Measurements from ENCODE around the gene DOK7.
"Not testable (repeated sequence)": the region's sequence is repeated elsewhere in the genome, so short reads cannot be mapped to it uniquely, and the experiment has no call there.

Gene DOK7

DNA sequence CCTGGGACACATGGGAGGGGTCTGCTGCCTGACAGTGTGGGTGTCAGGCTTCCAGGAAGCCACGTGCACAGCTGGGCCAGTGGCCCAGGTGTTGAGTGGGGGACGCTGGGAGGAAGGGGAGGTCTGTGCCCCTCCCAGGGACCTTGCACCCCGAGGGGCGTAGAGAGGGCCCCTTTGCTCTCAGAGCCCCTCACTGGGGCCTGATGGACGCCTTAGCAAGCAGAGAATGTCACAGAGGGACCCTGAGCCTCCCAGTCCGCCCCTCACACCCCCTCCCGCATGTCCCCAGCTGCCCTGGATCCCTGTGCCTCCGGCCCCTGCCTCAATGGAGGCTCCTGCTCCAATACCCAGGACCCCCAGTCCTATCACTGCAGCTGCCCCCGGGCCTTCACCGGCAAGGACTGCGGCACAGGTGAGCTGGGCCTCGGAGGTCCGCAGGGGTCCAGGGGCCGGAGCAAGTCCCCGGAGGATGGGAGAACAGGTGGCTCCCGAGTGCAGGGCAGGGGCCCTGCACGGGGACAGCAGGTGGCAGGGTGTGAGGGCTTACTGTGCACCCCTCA is 19.3 kb upstream of the DOK7 start:
- no peak for DNase-seq

GRCh38 chr4:3444351-3445110 is 18.6 kb upstream of the DOK7 start:
- no peak for DNase-seq

GRCh38 chr4:3445111-3445820 is 17.8 kb upstream of the DOK7 start:
- no peak for DNase-seq

GRCh38 chr4:3445829-3446545 is 17.1 kb upstream of the DOK7 start:
- DNase-seq = no peak

- no peak for DNase-seq
These were observed 16.3 kb upstream of the DOK7 start for GRCh38 chr4:3446631-3447320.

- DNase-seq = no peak
These were observed 15.4 kb upstream of the DOK7 start for GRCh38 chr4:3447431-3448395.

GRCh38 chr4:3449047-3449573 is 14.0 kb upstream of the DOK7 start:
- no peak for DNase-seq

DNA sequence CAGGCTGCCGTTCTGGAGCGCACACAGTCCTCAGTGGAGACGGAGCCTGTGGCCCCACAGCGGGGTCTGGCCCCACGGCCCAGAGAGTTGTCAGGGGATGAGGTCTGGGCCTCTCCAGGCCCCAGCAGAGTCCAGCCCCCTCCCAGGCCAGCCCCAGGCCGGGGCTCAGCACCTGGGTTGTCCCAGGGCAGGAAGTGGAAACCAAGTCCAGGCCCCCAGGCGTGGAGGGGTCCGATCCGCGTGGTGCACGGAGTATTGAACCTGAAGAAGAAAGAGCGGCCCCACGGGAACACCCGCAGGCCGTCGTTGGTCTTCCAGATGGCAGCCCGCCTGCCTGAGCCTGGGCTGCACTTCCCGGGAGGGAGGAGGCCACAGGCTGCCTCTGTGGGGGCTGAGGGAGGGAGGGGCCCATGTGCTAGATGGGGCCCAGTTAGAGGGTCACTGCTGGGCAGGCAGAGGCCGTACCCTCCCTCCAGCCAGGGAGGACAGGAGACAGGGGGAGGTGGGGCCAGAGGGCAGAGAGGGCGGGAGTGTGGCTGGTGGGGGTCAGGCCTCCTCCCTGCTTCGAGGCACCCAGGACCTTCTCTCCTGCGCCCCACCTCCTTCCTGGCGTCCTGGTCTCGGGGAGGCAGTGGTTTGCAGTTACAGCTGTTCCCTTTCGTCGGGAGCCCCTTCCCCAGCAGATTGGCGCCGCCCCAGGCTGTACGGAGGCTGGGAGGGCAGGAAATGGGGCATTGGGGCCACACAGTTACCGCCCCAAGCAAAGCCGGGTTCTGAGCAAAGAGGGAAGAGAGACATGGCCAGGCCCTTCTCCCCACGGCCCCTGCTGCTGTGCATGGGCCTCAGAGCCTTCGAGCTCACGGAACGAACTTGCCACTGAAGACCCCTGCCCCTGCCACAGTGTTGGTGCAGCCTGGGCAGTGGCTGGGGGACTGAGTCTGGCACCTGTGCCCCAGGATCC is 13.3 kb upstream of the DOK7 start:
- no peak for DNase-seq

DNA sequence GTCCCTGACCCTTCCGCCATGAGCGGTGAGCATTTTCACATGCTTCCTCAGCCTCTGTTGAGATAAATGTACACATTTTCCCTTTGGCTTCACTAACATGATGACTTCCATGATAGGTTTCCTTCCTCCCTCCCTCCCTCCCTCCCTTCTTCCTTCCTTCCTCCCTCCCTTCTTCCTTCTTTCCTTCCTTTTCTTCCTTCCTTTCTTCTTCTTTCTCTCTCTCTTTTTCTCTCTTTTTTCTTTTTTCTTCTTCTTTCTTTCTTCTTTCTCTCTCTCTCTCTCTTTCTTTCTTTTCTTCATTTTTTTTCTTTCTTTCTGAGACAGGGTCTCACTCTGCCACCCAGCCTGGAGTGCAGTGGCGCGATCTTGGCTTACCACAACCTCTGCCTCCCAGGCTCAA is 12.5 kb upstream of the DOK7 start:
- no peak for DNase-seq

- no peak for DNase-seq
These were observed 11.2 kb upstream of the DOK7 start for GRCh38 chr4:3451956-3452355.

- DNase-seq = no peak
These were observed 10.7 kb upstream of the DOK7 start for GRCh38 chr4:3452376-3452775.

- not testable (repeated sequence) for DNase-seq
These were observed 7.5 kb upstream of the DOK7 start for GRCh38 chr4:3455596-3455995.

DNA sequence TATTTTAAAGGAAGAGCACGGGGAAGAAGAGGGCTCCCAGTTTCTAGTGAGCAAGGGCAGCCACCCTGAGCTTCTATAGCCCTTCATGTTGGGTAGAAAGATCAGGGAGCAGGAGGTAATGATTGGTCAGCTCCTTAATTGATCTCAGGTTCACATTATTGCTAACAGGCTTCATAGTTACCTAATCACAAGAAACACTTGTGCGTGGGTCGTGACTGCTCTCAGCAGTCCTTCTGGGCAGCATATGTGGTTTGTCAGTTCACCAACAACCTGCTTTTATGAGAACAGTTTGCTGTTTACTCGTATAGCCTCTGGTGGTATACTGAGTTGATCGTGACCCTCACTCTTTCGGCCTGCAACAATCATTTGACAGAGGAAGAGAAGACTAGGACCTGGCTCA is 4.7 kb upstream of the DOK7 start:
- no peak for DNase-seq

DNA sequence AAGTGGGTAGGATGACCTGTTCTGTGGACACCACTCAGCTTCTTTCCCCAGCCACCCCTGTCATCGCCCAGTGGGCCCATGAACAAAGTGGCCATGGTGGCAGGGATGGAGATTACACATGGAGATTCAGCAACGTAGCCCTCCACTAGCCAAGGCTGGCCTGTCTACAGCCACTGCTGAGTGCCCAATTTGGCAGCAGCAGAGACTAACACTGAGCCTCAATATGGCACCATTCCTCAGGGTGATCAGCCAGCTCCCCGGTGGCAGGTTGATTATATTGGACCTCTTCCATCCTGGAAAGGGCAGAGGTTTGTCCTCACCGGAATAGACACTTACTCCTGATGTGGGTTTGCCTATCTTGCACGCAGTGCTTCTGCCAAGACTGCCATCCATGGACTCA is 4.0 kb upstream of the DOK7 start:
- not testable (repeated sequence) for DNase-seq

- DNase-seq = no peak
These were observed 2.2 kb upstream of the DOK7 start for GRCh38 chr4:3460926-3461325.

GRCh38 chr4:3461515-3462291 is 1.4 kb upstream of the DOK7 start:
- no peak for DNase-seq

DNA sequence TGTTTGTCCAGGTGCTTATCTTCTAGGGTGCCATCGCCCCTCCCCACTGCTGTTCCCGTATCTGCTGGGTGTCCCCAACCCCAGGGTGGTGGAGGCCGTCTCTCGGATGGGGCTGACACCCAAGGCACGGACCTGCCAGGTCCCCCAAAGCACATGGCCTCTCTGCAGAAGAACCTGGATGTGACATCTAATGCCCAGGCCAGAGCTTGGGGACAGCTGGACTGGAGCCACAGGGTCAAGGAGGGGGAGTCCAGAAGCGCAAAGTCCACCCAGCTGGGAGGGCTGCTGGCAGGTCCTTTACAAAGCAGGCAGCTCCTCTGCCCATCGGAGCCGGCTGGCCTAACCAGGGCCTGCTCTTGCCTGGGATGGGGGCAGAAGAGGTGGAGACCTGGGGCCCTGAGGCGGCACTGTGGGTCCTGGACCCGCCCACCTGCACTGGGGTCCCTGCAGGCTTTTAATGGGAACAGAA is 751 bp upstream of the DOK7 start:
- no peak for DNase-seq

DNA sequence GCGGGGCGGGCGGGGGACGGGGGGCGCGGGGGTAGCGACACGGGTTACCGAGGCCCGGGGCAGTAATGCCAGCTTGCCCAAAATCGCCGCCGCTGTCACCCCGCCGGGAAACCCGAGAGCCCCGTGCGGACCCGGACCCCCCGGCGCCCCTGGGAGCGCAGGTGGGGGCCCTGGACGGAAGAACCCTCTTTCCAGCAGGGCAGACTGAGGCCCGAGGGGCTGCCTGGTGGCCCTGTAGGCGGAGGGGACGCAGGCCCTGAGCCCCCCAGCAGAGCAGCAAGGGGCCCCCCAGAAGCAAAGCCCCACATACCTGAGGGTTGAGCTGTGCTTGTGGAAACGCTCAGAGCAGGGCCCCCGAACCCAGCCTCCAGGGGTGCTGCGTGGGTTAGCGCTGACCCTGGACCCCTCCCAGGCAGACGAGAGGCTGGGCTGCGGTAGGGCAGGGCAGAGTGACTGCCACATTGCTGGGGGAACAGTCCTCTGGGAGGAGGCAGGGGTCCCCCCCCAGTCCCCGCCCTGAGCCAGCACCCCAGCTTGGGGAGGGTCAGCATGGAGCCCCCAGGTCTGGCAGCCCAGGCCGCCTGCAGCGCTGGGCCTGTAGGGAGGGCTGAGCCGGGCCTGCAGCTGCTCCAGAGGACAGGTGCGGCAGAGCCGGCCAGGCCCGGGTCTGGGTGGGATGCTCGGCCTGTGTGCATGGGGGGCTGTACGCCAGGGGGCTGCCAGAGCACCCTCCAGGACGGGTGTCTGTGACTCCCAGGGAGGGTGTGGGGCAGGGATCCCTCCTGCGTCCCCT is 646 bp downstream of the DOK7 start:
- no peak for DNase-seq
